Mucosa of descending colon (tissue), 3 donors: Measurements from ENCODE around the gene DGLUCY. TPM values are rescaled to one million over a fixed set of nuclear protein-coding genes. Genes with fewer than 3 reads are reported as not detected.
A peak's percentile ranks its signal among the peaks of the same experiment; 100 is the strongest.

ENCODE experiments used
- ATAC-seq: fragments of 200-7000 bp; cut with Tn5 transposase; one replicate; pipeline ENCODE4 v1.9.1; 2020; ENCODE audit warnings: mild to moderate bottlenecking, moderate library complexity
- DNase-seq, 3 donors: peaks; one replicate each; pipeline ENCODE4 v3.0.0-alpha.2; 2020
- H3K36me3 ChIP-seq: fragments of 200-600 bp; one replicate; pipeline ENCODE4 v1.8.0; 2021; ENCODE audit warnings: low read depth, mild to moderate bottlenecking
- H3K4me1 ChIP-seq: fragments of 200-600 bp; one replicate; pipeline ENCODE4 v1.8.0; 2021; ENCODE audit warnings: low read depth, mild to moderate bottlenecking
- H3K4me3 ChIP-seq: fragments of 200-600 bp; one replicate; pipeline ENCODE4 v1.8.0; 2021; ENCODE audit warnings: mild to moderate bottlenecking
- H3K9me3 ChIP-seq: fragments of 200-600 bp; one replicate; pipeline ENCODE4 v1.8.0; 2021; ENCODE audit warnings: mild to moderate bottlenecking
- intact Hi-C, 2 donors: fragments of 100-400 bp; cut with DNase I in 1 of 2; cut with micrococcal nuclease in 1 of 2; formaldehyde crosslinking; loops; one replicate each; pipeline versions ENCODE4 v1.11.0 to v1.11.1; 2022; cut with DNase I, micrococcal nuclease
- total RNA-seq, 3 donors: library from RNA; stranded (reverse); fragmentation: NEBNext Ultra II Directional in 2 of 3; extraction: Animal tissue kit (Norgen Biotek cat#: 25700) in 2 of 3; gene quantifications; one replicate each; pipeline versions ENCODE4 v1.2.1 to v1.2.4, GENCODE V29; 2021 to 2023
- TF ChIP-seq, protein P1 (sequence below): fragments of 200-600 bp; IDR thresholded peaks from one replicate; pipeline ENCODE4 v1.8.0; 2022; ENCODE audit warnings: antibody characterized with exemption, mild to moderate bottlenecking
- donor health status: DM: no; HTN: no; CAD: no; lungs with moderate emphysema.
- donor health status: DM: no; HTN: no; CAD: no.
- donor health status: DM: no; HTN: yes; CAD: no.

DGLUCY gene
- total RNA-seq, 3 donors from 2014 or later, result 94.0 to 149 (median 114) TPM

DNA sequence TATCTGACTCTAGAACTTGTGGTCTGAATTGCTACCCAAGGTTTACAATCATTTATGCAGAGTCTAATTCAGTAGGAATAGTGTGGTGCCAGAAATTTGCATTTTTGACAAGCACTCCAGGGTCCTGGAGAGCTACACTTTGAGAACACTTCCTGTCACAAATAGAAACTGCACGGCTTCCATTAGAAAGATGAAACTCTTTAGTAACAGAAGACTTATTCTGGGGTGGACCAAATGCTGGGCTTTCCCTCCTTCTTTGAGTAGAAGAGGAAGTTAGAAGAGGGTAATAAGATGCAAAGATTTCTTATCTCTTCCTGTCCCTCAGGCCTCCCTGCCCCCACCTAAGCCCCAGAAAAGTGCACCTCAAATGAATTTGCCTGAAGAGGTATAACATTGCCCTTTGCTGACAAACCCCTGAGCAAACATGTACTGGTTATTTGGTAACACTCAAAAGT lies 28.4 kb downstream of the DGLUCY start:
- H3K4me1 ChIP-seq, result no peaks in the 10 kb centered on the region
- H3K36me3 ChIP-seq, result no peaks in the 10 kb centered on the region
- DNase-seq, result no peak
- intact Hi-C loops, result no loop called here
- peak; percentile 37 for ATAC-seq
- H3K4me3 ChIP-seq, result no peak overlapping the region
- H3K9me3 ChIP-seq, result no peaks in the 10 kb centered on the region
- TF ChIP-seq, protein P1, sequence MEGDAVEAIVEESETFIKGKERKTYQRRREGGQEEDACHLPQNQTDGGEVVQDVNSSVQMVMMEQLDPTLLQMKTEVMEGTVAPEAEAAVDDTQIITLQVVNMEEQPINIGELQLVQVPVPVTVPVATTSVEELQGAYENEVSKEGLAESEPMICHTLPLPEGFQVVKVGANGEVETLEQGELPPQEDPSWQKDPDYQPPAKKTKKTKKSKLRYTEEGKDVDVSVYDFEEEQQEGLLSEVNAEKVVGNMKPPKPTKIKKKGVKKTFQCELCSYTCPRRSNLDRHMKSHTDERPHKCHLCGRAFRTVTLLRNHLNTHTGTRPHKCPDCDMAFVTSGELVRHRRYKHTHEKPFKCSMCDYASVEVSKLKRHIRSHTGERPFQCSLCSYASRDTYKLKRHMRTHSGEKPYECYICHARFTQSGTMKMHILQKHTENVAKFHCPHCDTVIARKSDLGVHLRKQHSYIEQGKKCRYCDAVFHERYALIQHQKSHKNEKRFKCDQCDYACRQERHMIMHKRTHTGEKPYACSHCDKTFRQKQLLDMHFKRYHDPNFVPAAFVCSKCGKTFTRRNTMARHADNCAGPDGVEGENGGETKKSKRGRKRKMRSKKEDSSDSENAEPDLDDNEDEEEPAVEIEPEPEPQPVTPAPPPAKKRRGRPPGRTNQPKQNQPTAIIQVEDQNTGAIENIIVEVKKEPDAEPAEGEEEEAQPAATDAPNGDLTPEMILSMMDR, result no peak

DNA sequence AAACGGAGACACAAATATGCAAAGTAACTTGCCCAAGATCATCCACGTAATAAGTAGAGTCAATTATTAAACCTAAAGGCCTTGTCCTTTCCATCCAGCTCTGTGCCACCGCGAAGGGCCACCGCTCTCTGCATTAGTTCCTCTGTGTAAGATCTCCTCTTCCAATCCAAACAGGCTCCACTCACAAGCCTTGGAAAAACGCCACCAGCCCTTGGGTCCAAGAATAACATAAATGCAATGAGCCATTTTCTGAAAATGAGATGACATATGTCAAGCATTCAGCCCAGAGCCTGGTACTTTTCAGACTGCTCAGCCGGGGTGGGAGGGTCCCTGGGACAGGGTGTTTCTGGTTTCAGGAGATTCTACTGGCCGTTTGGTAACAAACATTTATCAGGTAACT lies 30.0 kb downstream of the DGLUCY start:
- DNase-seq (no peak), ATAC-seq (no peak)
- TF ChIP-seq, protein P1, result no peak
- peaks cover 4% of the 10 kb centered on the region for H3K4me1 ChIP-seq
- no peaks in the 10 kb centered on the region for H3K36me3 ChIP-seq
- intact Hi-C loops, result no loop called here
- H3K9me3 ChIP-seq, result no peaks in the 10 kb centered on the region
- H3K4me3 ChIP-seq, result no peak overlapping the region

DNA sequence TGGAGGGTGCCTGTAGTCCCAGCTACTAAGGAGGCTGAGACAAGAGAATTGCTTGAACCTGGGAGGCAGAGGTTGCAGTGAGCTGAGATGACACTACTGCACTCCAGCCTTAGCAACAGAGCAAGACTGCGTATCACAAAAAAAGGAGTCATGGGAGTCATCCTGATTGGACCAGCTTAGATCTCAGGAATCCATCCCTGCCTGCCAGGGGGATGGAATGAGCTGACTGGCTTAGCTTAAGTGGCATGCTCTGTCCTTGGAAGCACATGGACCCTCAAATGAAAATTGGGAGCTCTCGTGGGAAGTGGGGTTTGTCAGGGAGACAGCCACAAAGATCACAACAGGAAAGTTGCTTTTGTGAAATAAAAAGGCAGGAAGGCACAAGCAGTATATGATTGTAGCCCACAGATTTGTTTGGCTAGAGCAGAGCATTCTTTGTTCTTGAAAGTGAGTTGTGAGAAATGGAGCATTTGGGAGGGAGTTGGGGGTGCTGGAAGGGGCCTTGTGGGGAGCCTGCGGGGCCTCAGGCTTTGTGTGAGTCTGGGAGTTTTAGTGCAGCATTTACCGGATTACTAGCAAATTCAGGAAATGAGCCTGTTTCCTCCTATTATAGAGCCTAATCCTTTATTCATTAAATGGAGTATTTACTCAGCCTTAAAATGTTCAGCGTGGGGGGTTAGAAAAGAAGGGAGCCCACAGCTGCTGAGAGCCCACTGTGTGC lies 30.7 kb downstream of the DGLUCY start:
- H3K4me1 ChIP-seq, result peaks cover 9% of the 10 kb centered on the region
- no peaks in the 10 kb centered on the region for H3K36me3 ChIP-seq
- no peak for ATAC-seq

DNA sequence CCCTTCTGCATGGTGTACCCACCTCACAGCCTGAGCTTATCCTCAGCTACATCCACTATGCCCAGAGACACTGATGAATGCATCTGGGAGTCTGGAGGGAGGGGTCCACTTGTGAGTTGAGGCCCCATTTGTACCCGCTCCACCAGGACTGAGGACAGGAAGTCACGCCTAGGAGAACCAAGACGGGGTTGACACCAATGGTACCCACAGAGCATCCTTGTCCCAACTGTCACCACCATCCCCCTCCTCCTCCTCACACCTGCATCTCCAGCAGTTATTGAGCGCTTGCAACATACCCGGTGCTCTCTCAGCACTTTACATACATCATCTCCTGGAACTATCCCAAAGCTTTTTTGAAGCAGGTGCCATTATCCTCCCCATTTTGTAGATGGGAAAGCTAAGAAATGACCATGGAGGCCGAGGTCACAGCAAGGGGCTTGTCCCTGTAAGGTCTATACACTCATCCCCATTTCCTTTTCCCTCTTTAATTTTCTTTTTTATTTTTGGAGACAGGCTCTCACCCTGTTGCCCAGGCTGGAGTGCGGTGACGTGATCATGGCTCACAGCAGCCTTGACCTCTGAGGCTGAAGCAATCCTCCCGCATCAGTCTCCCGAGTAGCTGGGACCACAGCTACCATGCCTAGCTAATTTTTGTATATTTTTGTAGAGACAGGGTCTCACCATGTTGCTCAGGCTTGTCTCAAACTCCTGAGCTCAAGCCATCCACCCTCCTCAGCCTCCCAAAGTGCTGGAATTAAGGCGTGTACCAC lies 31.7 kb downstream of the DGLUCY start:
- H3K4me3 ChIP-seq, result no peak overlapping the region
- intact Hi-C loops, result no loop called here
- peaks cover 13% of the 10 kb centered on the region for H3K4me1 ChIP-seq
- no peak for ATAC-seq
- H3K36me3 ChIP-seq, result no peaks in the 10 kb centered on the region
- TF ChIP-seq, protein P1, result no peak
- no peaks in the 10 kb centered on the region for H3K9me3 ChIP-seq
- no peak for DNase-seq

More for the DNA sequence above, 30.7 kb downstream of the DGLUCY start:
- intact Hi-C loops, result no loop called here
- Histone ChIP-seq H3K4me3 (no peak overlapping the region), H3K9me3 (no peaks in the 10 kb centered on the region)
- TF ChIP-seq, protein P1, result no peak
- no peak for DNase-seq

DNA sequence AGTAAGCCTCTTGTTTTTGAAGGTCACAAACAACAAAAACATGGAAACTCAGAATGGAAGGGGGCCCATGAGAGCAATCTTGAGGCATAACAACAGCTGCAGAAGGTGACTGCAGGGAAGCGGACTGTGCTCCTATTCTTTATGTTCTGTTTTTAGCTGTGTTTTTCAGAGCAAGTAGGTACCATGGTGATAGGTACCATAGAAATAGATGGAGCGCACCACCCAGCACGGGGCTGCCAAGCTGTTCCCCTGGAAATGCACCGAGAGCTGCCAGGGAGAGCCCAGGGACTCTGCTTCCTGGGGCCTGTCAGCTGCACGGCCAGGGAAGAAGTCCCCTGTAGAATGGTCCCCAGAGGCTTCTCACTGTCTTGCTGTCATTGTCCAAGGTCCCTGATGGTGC lies 32.8 kb downstream of the DGLUCY start:
- intact Hi-C loops, result no loop called here

More for the DNA sequence above, 32.8 kb downstream of the DGLUCY start:
- ATAC-seq, result no peak
- Histone ChIP-seq H3K4me3 (no peak overlapping the region), H3K4me1 (peaks cover 13% of the 10 kb centered on the region), H3K9me3 (no peaks in the 10 kb centered on the region), H3K36me3 (no peaks in the 10 kb centered on the region)
- DNase-seq, result no peak
- TF ChIP-seq, protein P1, result no peak
